Myocyte (in vitro differentiated cells): ENCODE results near the gene DNAH11. TPM values are rescaled to one million over a fixed set of nuclear protein-coding genes. Genes with fewer than 3 reads are reported as not detected.
A peak's percentile ranks its signal among the peaks of the same experiment; 100 is the strongest.
"Not testable (repeated sequence)": the region's sequence is repeated elsewhere in the genome, so short reads cannot be mapped to it uniquely, and the experiment has no call there.

Experiments
- DNase-seq: peaks from one replicate; pipeline ENCODE4 v3.0.0-alpha.2; 2012; ENCODE audit warnings: low read depth
- polyA plus RNA-seq: library from polyadenylated mRNA; unstranded; fragments of >200 nt; gene quantifications from one replicate; pipeline ENCODE4 v1.2.1, GENCODE V29; 2012; ENCODE audit warnings: missing spikeins
- total RNA-seq: library from RNA; depleted of rRNA; stranded (reverse); fragments of >200 nt; gene quantifications from 2 replicates; pipeline ENCODE4 v1.2.3, GENCODE V29; 2014

DNAH11 gene, protein sequence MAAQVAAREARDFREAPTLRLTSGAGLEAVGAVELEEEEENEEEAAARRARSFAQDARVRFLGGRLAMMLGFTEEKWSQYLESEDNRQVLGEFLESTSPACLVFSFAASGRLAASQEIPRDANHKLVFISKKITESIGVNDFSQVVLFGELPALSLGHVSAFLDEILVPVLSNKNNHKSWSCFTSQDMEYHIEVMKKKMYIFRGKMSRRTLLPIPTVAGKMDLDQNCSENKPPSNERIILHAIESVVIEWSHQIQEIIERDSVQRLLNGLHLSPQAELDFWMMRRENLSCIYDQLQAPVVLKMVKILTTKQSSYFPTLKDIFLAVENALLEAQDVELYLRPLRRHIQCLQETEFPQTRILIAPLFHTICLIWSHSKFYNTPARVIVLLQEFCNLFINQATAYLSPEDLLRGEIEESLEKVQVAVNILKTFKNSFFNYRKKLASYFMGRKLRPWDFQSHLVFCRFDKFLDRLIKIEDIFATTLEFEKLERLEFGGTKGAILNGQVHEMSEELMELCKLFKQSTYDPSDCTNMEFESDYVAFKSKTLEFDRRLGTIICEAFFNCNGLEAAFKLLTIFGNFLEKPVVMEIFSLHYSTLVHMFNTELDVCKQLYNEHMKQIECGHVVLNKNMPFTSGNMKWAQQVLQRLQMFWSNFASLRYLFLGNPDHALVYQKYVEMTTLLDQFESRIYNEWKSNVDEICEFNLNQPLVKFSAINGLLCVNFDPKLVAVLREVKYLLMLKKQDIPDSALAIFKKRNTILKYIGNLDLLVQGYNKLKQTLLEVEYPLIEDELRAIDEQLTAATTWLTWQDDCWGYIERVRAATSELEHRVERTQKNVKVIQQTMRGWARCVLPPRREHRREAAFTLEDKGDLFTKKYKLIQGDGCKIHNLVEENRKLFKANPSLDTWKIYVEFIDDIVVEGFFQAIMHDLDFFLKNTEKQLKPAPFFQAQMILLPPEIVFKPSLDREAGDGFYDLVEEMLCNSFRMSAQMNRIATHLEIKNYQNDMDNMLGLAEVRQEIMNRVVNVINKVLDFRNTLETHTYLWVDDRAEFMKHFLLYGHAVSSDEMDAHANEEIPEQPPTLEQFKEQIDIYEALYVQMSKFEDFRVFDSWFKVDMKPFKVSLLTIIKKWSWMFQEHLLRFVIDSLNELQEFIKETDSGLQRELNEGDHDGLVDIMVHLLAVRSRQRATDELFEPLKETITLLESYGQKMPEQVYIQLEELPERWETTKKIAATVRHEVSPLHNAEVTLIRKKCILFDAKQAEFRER (N-terminal part only)
- total RNA-seq, result 0.05 and 0.13 TPM in 2 replicates
- 0.09 TPM for polyA plus RNA-seq

- no peak for DNase-seq
These were observed at the start of gene DNAH11 for GRCh38 chr7:21542891-21543527. DNAH11 (plus strand) TSS chr7:21543039; CDS start chr7:21543246, 207 bp downstream.

DNA sequence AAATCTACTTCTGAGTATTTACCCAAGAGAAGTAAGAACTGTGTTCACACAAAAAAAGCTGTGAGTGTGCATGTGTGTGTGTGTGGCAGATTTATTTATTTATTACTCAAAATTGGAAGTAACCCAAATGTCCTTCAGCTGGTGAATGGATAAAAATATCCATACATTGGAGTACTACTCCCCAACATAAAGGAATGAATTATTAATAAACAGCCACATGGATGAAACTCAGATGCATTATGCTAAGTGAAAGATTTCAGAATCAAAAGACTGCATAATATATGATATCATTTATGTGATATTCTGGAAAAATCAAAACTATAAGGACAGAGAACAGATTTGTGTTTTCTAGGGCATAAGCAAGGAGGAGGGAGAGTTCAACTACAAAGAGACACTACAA is 47.1 kb upstream of the DNAH11 start:
- DNase-seq, result no peak

DNA sequence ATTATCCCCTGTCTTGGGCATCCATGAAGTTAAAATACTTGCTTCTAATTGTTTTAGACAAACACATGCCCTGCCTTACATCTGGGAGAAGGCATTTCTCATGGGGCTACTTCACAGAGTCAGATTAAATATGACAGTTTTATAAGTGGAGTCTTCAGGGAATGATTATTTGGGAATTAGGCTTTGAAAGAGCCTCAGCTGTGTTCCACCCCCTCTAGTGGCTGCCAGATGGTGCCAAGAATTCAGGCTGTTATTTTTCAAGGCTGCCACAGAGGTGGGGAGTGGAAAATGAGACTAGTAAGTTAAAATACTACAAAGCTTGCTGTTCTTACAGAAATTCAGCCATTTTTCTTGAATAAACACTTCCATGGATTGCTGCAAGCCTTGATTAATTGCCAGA is 45.8 kb upstream of the DNAH11 start:
- no peak for DNase-seq

DNA sequence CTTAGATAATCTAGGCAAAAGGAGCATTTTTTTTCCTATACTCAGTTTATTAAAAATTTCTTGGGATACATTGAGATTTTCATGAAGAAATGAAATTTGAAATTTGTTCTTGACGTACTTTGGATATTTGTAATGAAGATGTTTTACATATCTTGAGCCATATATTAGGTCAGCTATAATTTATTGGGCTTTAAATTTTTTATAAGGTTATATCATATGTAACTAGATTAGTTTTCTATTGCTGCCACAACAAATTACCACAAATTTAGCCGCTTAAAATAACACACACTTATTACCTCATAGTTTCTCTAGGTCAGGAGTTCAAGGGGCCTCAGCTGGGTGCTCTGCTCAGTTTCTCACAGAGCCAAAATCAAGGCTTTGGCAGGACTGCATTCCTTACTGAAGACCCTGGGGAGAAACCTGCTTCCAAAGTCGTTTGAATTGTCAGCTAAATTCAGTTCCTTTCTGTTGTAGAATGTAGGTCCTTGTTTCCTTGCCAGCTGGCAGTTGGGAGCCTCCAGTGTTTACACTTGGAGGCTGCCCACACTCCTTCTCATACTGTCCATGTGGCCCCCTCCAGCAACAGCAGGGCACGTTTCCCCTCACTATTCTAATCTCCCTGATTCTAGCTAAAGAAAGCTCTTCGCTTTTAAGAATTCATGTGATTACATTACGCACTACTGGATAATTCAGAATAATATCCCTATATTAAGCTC is 42.6 kb upstream of the DNAH11 start:
- no peak for DNase-seq

DNA sequence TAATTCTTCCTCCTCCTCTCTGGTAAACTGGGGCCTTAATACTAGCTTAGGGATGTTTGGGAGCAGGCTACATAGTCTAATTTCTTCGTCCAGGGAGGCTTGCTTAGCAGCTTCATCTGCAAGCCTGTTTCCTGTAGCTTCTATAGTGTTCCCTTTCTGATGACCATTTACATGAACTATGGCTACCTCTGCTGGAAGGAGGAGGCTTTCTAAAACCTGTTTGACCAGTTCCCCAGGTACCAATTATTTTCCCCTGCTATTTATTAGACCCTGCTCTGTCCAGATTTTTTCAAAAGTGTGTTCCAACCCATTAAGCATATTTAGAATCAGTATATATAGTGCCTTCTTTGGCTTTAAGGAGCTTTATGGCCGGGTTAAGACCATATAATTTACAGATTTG is 38.8 kb upstream of the DNAH11 start:
- no peak for DNase-seq

- DNase-seq, result peak; percentile 59
These were observed 35.1 kb upstream of the DNAH11 start for GRCh38 chr7:21507627-21508343.

GRCh38 chr7:21508538-21508937 is 34.3 kb upstream of the DNAH11 start:
- DNase-seq, result no peak

- no peak for DNase-seq
These were observed 28.8 kb upstream of the DNAH11 start for GRCh38 chr7:21514062-21514461.

DNA sequence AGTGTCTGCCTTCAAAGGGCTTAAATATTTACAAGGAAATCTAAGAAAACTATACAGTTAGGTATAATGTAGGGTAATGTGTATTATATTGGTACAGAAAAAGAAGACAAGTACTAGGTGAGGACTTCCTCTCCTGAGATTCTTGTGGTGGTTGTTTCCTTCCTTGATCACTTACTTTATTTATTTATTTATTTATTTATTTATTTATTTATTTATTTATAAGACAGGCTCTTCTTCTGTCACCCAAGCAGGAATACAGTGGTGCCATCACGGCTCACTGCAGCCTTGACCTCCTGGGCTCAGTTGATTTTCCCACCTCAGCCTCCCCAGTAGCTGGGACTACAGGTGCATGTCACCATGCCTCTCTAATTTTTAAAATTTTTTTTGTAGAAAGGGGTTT is 18.2 kb upstream of the DNAH11 start:
- DNase-seq, result no peak

GRCh38 chr7:21526007-21526406 is 16.8 kb upstream of the DNAH11 start:
- DNase-seq, result peak; percentile 17

DNA sequence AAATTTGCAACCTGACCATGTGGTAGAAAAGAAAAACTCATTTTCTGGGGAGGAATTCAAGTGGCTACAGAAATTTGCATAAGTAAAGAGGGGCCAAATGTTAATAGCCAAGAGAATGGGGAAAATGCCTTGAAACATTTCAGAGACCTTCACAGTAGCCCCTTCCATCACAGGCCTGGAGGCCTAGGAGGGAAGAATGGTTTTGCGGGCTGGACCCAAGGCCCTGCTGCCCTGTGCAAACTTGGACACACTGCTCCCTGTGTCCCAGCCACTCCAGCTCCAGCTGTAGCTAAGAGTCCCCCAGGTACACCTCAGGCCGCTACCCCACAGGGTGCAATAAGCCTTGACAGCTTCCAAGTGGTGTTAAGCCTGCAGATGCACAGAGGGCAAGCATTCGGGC is 16.4 kb upstream of the DNAH11 start:
- DNase-seq, result no peak

DNA sequence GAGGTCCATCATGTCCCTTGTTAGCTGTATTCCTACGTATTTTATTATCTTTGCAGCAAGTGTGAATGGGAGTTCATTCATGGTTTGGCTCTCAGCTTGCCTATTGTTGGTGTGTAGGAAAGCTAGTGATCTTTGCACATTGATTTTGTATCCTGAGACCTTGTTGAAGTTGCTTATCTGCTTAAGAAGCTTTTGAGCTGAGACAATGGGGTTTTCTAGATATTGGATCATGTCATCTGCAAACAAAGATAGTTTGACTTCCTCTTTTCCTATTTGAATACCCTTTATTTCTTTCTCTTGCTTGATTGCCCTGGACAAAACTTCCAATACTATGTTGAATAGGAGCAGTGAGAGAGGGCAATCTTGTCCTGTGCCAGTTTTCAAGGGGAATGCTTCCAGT is 10.4 kb upstream of the DNAH11 start:
- not testable (repeated sequence) for DNase-seq

DNA sequence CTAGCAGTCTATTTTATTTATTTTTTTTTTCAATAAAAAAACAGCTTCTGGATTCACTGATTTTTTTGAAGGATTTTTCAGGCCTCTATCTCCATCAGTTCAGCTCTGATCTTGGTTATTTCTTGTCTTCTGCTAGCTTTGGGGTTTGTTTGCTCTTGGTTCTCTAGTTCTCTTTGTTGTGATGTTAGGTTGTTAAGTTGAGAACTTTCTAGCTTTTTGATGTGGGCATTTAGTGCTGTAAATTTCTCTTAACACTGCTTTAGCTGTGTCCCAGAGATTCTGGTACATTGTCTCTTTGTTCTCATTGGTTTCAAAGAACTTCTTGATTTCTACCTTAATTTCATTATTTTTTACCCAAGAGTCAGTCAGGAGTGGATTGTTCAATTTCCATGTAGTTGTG is 9.2 kb upstream of the DNAH11 start:
- DNase-seq, result not testable (repeated sequence)

DNA sequence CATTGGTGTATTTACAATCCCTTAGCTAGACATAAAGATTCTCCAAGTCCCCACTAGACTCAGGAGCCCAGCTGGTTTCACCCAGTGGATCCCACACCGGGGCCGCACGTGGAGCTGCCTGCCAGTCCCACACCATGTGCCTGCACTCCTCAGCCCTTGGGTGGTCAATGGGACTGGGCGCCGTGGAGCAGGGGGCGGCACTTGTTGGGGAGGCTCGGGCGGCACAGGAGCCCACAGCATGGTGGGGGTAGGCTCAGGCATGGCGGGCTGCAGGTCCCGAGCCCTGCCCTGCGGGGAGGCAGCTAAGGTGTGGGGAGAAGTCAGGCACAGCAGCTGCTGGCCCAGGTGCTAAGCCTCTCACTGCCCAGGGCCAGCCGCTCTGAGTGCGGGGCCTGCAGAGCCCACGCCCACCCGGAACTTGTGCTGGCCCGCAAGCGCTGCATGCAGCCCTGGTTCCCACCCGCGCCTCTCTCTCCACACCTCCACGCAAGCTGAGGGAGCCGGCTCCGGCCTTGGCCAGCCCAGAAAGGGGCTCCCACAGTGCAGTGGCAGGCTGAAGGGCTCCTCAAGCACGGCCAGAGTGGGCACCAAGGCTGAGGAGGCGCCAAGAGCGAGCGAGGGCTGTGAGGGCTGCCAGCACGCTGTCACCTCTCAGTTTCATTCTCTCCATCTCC is 6.3 kb upstream of the DNAH11 start:
- DNase-seq, result not testable (repeated sequence)

- DNase-seq, result no peak
These were observed 3.8 kb upstream of the DNAH11 start for GRCh38 chr7:21538936-21539495.

DNA sequence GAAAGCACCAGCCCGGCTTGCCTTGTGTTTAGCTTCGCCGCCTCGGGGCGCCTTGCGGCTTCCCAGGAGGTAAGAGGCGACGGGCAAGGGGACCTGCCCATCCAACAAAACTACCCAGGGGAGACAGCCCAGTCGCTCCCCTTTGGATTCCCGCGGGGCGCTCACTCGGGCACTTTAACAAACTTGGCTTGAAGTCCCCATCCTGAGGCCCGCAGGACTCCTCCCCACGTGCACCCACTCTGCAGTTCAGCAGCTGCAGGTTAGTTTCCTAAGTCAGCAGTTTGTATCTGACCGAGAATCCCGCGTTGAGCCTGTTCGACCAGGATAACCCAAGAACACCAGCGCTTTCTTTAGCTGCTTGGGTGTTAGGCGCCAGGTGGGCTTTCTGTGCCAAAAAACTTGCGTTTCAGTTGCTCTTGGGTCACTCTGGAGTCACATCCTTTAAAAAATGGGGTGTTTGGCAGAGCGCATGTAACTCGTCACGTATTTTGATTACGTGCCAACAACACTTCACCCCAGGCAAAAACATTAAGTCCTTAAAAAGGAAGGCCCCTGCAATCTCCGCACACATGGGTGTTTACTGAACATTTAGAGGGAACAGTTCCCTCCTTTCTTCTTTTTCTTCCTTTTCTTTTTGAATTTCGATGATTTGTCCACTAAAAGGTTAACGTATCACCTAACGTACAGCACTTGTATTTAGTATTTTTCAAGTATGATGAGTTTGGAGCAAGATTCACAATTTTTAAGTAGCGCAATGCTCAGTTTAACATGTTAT is 876 bp downstream of the DNAH11 start:
- DNase-seq, result no peak

DNA sequence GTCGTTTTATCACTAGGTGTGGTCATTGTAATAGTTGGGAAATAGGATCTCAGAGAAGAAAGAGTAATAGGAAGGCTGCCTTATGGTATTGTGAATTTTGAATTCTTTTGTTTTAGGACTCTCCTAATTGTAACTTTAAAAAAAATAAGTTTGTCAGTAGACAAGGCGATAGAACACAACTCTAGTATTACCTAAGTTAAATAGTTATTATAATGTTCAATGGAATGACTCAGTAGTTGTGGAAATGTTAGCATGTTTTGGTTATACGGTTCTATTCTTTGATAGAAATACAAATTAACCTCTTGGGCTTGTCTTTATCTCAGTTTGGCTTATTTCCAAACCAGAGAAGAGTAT is 1.4 kb downstream of the DNAH11 start:
- DNase-seq, result no peak

- no peak for DNase-seq
These were observed 1.9 kb downstream of the DNAH11 start for GRCh38 chr7:21544715-21545114.
